Measurements from ENCODE around the gene FAM43A. TPM values are rescaled to one million over a fixed set of nuclear protein-coding genes. Genes with fewer than 3 reads are reported as not detected.

The FAM43A gene
- total RNA-seq, 1 donor from 2014 or later = 38.2 TPM

DNA sequence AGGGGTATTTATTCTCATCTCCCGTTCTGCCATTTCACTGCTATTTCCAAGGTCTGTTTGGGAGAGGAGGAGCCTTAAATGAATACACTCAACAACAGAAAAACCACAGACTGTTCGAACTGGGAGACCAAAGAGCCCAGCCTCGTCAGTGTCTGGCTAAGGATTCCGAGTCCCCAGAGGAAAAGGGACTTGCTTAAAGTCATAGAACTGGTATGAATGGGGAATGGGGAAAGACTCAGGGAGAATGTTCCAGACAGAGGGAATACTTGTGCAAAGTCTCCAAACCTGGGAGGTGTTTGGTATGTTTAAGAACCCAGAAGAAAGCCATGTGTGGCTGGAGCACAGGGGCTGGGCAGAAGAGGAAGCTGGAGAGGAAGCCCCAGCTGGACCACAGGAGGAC is 46.9 kb downstream of the FAM43A start:
- no peak overlapping the region for H3K4me3 Mint-ChIP-seq (ENCODE audit: unreplicated experiment)
- H3K27ac Mint-ChIP-seq (ENCODE audit: unreplicated experiment) = no peak overlapping the region
- no peaks in the 10 kb centered on the region for H3K4me1 Mint-ChIP-seq (ENCODE audit: unreplicated experiment)
- TF ChIP-seq, protein P1, sequence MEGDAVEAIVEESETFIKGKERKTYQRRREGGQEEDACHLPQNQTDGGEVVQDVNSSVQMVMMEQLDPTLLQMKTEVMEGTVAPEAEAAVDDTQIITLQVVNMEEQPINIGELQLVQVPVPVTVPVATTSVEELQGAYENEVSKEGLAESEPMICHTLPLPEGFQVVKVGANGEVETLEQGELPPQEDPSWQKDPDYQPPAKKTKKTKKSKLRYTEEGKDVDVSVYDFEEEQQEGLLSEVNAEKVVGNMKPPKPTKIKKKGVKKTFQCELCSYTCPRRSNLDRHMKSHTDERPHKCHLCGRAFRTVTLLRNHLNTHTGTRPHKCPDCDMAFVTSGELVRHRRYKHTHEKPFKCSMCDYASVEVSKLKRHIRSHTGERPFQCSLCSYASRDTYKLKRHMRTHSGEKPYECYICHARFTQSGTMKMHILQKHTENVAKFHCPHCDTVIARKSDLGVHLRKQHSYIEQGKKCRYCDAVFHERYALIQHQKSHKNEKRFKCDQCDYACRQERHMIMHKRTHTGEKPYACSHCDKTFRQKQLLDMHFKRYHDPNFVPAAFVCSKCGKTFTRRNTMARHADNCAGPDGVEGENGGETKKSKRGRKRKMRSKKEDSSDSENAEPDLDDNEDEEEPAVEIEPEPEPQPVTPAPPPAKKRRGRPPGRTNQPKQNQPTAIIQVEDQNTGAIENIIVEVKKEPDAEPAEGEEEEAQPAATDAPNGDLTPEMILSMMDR (IDR thresholded peaks at IDR 0.05) = no peak
- no peak for DNase-seq (ENCODE audit: extremely low spot score, unreplicated experiment)
- peaks cover 52% of the 10 kb centered on the region for H3K27me3 Mint-ChIP-seq (ENCODE audit: unreplicated experiment)
- peaks cover 4% of the 10 kb centered on the region for H3K36me3 Mint-ChIP-seq (ENCODE audit: unreplicated experiment)
- peaks cover 3% of the 10 kb centered on the region for H3K9me3 Mint-ChIP-seq (ENCODE audit: unreplicated experiment)

DNA sequence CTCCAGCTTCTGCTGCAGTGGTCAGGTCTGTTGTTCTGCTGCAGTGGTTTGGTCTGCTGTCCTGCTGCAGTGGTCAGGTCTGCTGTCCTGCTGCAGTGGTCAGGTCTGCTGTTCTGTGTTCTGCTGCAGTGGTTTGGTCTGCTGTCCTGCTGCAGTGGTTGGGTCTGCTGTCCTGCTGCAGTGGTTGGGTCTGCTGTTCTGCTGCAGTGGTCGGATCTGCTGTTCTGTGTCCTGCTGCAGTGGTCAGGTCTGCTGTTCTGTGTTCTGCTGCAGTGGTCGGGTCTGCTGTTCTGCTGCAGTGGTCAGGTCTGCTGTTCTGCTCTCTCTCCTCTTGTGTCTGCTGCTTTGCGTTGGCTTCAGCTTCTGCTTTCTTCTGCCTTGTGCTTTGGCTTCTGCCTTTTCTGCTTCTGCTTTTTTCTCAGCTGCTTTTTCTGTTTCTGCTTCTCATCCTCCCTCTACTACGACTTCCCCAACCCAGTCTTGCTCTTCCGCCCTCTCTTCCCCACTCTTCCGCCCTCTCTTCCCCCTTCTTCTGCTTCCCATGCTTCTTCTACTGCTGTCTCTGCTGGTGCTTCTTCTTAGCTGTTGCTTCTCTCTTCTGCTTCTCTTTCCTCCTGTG is 50.7 kb downstream of the FAM43A start:
- H3K27ac Mint-ChIP-seq (ENCODE audit: unreplicated experiment) = no peak overlapping the region
- H3K27me3 Mint-ChIP-seq (ENCODE audit: unreplicated experiment) = peaks cover 52% of the 10 kb centered on the region
- peaks cover 4% of the 10 kb centered on the region for H3K36me3 Mint-ChIP-seq (ENCODE audit: unreplicated experiment)
- H3K4me1 Mint-ChIP-seq (ENCODE audit: unreplicated experiment) = peaks cover 6% of the 10 kb centered on the region
- peaks cover 3% of the 10 kb centered on the region for H3K9me3 Mint-ChIP-seq (ENCODE audit: unreplicated experiment)
- H3K4me3 Mint-ChIP-seq (ENCODE audit: unreplicated experiment) = no peak overlapping the region
- TF ChIP-seq, protein P1 (IDR thresholded peaks at IDR 0.05) = no peak
- no peak for DNase-seq (ENCODE audit: extremely low spot score, unreplicated experiment)

DNA sequence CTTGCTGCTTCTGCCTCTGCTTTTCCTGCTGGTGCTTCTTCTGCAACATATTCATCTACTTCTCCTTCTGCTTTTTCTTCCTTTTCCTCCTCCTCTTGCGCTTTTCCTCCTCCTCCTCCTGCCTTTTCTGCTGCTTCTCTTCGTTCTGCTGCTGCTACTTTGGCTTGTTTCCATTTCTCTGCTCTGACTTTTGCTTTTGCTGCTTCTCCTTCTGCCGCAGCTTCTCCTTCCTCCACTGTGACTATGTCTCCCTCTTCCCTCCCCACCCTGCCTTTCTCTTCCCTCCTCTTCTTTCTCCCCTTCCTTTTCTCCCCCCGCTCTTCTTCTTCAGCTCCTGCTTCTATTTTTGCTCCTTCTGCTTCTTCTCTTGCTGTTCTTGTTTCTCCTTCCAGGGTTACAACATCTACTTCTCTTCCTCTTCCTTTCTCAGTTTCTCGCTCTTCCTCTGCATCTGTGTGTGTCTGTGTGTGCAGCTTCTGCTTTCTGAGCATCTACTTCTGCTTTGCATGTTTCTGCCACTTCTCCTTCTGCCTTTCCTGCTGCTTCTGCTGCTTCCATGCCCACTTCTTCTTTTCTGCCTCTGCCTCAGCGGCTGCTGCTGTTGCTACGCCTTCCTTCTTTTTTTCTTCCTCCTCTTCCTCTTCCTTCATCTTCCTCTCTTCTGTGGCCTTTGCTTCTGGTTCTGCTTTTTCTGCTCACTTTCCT is 51.4 kb downstream of the FAM43A start:
- H3K27ac Mint-ChIP-seq (ENCODE audit: unreplicated experiment) = no peak overlapping the region
- peaks cover 47% of the 10 kb centered on the region for H3K27me3 Mint-ChIP-seq (ENCODE audit: unreplicated experiment)
- TF ChIP-seq, protein P1 (IDR thresholded peaks at IDR 0.05) = no peak
- no peak overlapping the region for H3K4me3 Mint-ChIP-seq (ENCODE audit: unreplicated experiment)
- DNase-seq (ENCODE audit: extremely low spot score, unreplicated experiment) = no peak
- peaks cover 3% of the 10 kb centered on the region for H3K9me3 Mint-ChIP-seq (ENCODE audit: unreplicated experiment)
- H3K36me3 Mint-ChIP-seq (ENCODE audit: unreplicated experiment) = peaks cover 4% of the 10 kb centered on the region
- peaks cover 7% of the 10 kb centered on the region for H3K4me1 Mint-ChIP-seq (ENCODE audit: unreplicated experiment)

Other genes with a start within 250 kb of the FAM43A start
- 59.7 and 63.1 TPM in 2 replicates for gene ATP13A3, start 198.9 kb upstream of the FAM43A start, total RNA-seq
- gene TMEM44, start 52.5 kb upstream of the FAM43A start, total RNA-seq = 27.9 and 34.2 TPM in 2 replicates
- gene LSG1, start 13.7 kb upstream of the FAM43A start, total RNA-seq = 29.7 and 33.3 TPM in 2 replicates